ENCODE data around the gene NKX2-3.

The NKX2-3 gene

DNA sequence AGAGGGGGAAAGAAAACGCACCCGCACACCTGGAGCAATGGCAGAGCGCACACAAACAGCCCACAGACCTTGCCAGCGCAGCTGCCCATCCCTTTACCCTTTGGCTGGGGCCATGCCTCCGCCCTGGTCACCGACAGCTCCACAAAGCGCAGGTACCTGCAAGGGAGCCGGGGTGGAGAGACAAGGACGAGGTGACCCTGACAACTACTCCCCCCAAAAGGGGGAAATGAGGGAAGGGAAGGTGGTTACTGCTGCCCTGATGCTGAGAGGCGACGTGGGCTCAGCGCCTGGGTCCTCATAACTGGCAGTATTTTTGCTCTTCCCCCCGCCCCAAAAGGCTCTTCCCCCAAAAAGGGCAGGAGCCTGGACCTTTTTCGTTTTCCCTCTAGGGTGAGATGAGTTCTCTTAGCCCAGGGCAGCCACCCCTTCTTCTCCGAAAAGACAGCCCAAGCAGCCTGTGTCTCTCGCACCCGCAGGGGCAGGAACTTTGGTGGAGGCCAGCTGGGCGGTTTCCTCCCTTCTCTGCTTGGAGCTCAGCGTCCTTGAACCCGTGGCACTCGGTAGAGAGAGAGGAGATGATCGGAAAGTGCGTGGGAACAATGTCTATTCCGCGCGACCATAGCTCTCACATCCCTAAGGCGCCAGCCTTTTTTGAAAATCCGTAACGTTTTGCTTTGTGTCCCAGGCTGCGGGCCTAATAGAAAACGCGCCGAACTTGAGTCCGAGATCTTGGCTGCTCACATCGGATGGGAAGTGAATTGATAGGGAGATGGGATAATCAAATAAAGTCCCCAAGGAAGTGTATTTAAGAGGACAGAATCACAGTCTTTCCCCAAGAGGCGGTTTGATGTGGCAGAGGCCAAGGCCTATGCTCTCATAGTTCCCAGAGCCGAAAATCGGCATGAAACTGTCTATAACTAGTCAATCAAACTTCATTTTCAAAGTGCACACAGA is 1.0 kb downstream of the NKX2-3 start:
- peaks cover 1 to 59% (median 51%) of the 10 kb centered on the region in 5 donors for H3K4me1 ChIP-seq (ENCODE audit: control insufficient read depth in 5 of 5, insufficient read depth in 5 of 5, low read length in 5 of 5)
- no peak overlapping the region for H3K9ac ChIP-seq (ENCODE audit: low read length in 5 of 5)
- H3K36me3 ChIP-seq (ENCODE audit: control insufficient read depth in 5 of 5, insufficient read depth in 5 of 5, low read length in 5 of 5): no peaks in the 10 kb centered on the region
- peaks cover 77 to 94% (median 91%) of the 10 kb centered on the region in 5 donors for H3K27me3 ChIP-seq (ENCODE audit: control insufficient read depth in 5 of 5, insufficient read depth in 4 of 5, low read length in 5 of 5)
- peak overlapping the region in 1 of 5 donors; percentile 15 for H3K4me3 ChIP-seq (ENCODE audit: low read depth in 1 of 5, low read length in 5 of 5)
- H3K27ac ChIP-seq (ENCODE audit: low read depth, low read length): no peak overlapping the region
- peaks cover 0 to 6% (median 0%) of the 10 kb centered on the region in 5 donors for H3K9me3 ChIP-seq (ENCODE audit: control insufficient read depth in 5 of 5, low read length in 5 of 5)

DNA sequence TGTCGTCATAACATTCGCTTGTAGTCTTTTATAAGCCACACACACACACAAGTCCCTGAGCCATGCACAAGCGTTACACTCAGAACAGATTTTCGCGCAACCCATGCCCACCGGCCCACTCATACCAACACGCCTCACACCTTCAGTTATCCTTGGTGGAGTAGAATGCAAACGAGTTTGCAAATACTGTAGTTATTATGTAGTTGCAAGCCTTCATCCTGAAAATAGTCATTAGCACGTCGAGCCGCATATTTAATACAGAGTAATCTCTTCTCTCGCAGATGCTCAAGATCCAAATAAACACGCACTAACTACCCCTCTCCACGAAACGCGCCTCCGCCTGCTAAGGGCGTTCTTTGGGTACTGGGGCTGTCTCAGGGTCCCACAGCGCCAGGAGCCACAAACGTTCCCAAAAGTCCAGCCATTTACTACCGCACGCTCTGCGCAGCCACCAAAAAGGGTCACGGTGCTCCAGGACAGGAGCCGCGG is 1.8 kb downstream of the NKX2-3 start:
- peaks cover 77 to 96% (median 91%) of the 10 kb centered on the region in 5 donors for H3K27me3 ChIP-seq (ENCODE audit: control insufficient read depth in 5 of 5, insufficient read depth in 4 of 5, low read length in 5 of 5)
- H3K9ac ChIP-seq (ENCODE audit: low read length in 5 of 5): no peak overlapping the region
- H3K9me3 ChIP-seq (ENCODE audit: control insufficient read depth in 5 of 5, low read length in 5 of 5): peaks cover 0 to 6% (median 0%) of the 10 kb centered on the region in 5 donors
- peak overlapping the region; percentile 15 to 66 (median 50) for H3K4me3 ChIP-seq (ENCODE audit: low read depth in 1 of 5, low read length in 5 of 5)
- no peaks in the 10 kb centered on the region for H3K36me3 ChIP-seq (ENCODE audit: control insufficient read depth in 5 of 5, insufficient read depth in 5 of 5, low read length in 5 of 5)
- H3K4me1 ChIP-seq (ENCODE audit: control insufficient read depth in 5 of 5, insufficient read depth in 5 of 5, low read length in 5 of 5): peaks cover 1 to 59% (median 51%) of the 10 kb centered on the region in 5 donors
- H3K27ac ChIP-seq (ENCODE audit: low read depth, low read length): no peak overlapping the region

DNA sequence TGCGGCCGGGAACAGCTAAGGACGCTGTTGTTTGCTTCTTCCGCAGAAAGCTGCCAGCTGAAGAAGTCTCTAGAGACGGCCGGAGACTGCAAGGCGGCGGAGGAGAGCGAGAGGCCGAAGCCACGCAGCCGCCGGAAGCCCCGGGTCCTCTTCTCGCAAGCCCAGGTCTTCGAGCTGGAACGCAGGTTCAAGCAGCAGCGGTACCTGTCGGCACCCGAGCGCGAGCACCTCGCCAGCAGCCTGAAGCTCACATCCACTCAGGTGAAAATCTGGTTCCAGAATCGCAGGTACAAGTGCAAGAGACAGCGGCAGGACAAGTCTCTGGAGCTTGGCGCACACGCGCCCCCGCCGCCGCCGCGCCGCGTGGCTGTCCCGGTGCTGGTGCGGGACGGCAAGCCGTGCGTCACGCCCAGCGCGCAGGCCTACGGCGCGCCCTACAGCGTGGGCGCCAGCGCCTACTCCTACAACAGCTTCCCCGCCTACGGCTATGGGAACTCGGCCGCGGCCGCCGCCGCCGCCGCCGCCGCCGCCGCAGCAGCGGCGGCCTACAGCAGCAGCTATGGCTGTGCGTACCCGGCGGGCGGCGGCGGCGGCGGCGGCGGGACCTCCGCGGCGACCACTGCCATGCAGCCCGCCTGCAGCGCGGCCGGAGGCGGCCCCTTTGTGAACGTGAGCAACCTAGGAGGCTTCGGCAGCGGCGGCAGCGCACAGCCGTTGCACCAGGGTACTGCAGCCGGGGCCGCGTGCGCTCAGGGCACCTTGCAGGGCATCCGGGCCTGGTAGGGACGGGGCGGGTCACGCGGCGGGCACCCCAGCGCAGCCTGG is 2.4 kb downstream of the NKX2-3 start:
- peaks cover 1 to 59% (median 50%) of the 10 kb centered on the region in 5 donors for H3K4me1 ChIP-seq (ENCODE audit: control insufficient read depth in 5 of 5, insufficient read depth in 5 of 5, low read length in 5 of 5)
- no peak overlapping the region for H3K27ac ChIP-seq (ENCODE audit: low read depth, low read length)
- H3K9me3 ChIP-seq (ENCODE audit: control insufficient read depth in 5 of 5, low read length in 5 of 5): peaks cover 0 to 6% (median 0%) of the 10 kb centered on the region in 5 donors
- H3K4me3 ChIP-seq (ENCODE audit: low read depth in 1 of 5, low read length in 5 of 5): peak overlapping the region in 4 of 5 donors; percentile 44 to 66 (median 56)
- H3K9ac ChIP-seq (ENCODE audit: low read length in 5 of 5): no peak overlapping the region
- no peaks in the 10 kb centered on the region for H3K36me3 ChIP-seq (ENCODE audit: control insufficient read depth in 5 of 5, insufficient read depth in 5 of 5, low read length in 5 of 5)
- peaks cover 70 to 95% (median 89%) of the 10 kb centered on the region in 5 donors for H3K27me3 ChIP-seq (ENCODE audit: control insufficient read depth in 5 of 5, insufficient read depth in 4 of 5, low read length in 5 of 5)

DNA sequence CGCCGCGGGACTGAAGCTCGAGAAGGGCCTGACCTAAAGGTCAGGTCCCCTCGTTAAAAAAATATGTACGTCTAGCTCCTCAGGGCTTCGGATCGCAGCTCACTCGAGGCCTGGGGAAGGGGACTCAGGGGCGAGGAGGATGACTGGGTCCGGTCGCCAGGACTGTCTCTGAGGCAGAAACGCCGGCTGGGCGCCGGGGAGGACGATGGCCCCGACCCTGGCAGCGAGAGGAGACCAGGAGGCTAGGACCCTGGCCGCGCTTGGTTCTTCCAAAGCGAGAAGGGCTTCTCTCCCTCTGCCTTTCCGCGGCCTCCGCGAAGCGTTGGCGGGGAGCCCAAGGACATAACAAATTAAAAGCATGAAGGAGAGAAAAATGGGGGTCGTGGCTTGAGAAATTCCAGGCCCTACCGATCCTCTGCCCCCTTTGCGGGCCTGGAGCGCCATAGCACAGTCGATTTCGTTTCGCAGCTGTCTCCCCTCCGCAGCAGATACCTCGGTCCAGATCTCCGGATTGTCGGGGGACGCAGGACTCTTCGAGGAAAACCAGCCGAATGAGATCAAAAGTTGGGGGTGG is 3.1 kb downstream of the NKX2-3 start:
- H3K27me3 ChIP-seq (ENCODE audit: control insufficient read depth in 5 of 5, insufficient read depth in 4 of 5, low read length in 5 of 5): peaks cover 66 to 94% (median 88%) of the 10 kb centered on the region in 5 donors
- peaks cover 0 to 6% (median 0%) of the 10 kb centered on the region in 5 donors for H3K9me3 ChIP-seq (ENCODE audit: control insufficient read depth in 5 of 5, low read length in 5 of 5)
- H3K4me3 ChIP-seq (ENCODE audit: low read depth in 1 of 5, low read length in 5 of 5): peak overlapping the region in 4 of 5 donors; percentile 22 to 66 (median 33)
- H3K27ac ChIP-seq (ENCODE audit: low read depth, low read length): no peak overlapping the region
- no peak overlapping the region for H3K9ac ChIP-seq (ENCODE audit: low read length in 5 of 5)
- H3K4me1 ChIP-seq (ENCODE audit: control insufficient read depth in 5 of 5, insufficient read depth in 5 of 5, low read length in 5 of 5): peaks cover 1 to 57% (median 48%) of the 10 kb centered on the region in 5 donors
- H3K36me3 ChIP-seq (ENCODE audit: control insufficient read depth in 5 of 5, insufficient read depth in 5 of 5, low read length in 5 of 5): no peaks in the 10 kb centered on the region

DNA sequence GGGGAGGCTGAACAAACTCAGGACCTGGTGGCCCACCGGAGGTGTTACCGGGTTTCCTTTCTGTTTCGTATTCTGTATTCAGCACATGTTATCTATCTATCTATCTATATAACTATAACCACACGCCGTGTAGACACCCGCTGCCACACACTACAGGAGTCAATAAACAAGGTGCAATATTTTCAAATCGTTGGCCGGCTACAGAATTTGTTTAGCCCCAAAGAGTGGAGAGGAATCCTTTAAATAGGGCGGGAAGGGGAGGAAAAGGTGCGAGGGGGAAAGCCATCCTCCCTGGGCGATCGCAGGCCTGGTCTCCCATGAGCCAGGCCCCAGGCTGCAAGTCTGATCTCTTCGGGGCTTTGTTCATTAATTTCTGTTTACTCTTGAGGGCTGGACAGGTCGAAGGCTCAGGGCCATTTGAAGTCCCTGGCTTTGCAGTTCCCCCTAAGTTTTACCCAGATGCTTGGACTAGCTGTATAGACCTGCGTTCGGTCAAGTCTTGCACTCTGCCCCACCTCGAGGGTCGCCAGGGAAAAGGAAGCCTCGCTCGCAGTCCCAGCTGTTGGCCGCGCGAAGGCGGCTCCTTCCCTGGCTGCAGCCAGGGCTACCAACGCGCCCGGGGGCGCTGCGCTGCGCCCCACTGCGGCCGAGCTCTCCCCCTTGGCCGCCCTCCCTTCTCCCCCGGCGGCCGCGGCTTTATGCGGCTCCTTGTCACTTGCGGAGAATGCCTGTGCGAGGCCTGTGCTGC is 3.8 kb downstream of the NKX2-3 start:
- Histone ChIP-seq H3K27me3 (ENCODE audit: control insufficient read depth in 5 of 5, insufficient read depth in 4 of 5, low read length in 5 of 5) (peaks cover 66 to 94% (median 88%) of the 10 kb centered on the region in 5 donors), H3K9ac (ENCODE audit: low read length in 5 of 5) (no peak overlapping the region), H3K36me3 (ENCODE audit: control insufficient read depth in 5 of 5, insufficient read depth in 5 of 5, low read length in 5 of 5) (no peaks in the 10 kb centered on the region), H3K27ac (ENCODE audit: low read depth, low read length) (no peak overlapping the region), H3K4me1 (ENCODE audit: control insufficient read depth in 5 of 5, insufficient read depth in 5 of 5, low read length in 5 of 5) (peaks cover 1 to 53% (median 44%) of the 10 kb centered on the region in 5 donors), H3K4me3 (ENCODE audit: low read depth in 1 of 5, low read length in 5 of 5) (peak overlapping the region; percentile 22 to 66 (median 44)), H3K9me3 (ENCODE audit: control insufficient read depth in 5 of 5, low read length in 5 of 5) (peaks cover 0 to 6% (median 0%) of the 10 kb centered on the region in 5 donors)

DNA sequence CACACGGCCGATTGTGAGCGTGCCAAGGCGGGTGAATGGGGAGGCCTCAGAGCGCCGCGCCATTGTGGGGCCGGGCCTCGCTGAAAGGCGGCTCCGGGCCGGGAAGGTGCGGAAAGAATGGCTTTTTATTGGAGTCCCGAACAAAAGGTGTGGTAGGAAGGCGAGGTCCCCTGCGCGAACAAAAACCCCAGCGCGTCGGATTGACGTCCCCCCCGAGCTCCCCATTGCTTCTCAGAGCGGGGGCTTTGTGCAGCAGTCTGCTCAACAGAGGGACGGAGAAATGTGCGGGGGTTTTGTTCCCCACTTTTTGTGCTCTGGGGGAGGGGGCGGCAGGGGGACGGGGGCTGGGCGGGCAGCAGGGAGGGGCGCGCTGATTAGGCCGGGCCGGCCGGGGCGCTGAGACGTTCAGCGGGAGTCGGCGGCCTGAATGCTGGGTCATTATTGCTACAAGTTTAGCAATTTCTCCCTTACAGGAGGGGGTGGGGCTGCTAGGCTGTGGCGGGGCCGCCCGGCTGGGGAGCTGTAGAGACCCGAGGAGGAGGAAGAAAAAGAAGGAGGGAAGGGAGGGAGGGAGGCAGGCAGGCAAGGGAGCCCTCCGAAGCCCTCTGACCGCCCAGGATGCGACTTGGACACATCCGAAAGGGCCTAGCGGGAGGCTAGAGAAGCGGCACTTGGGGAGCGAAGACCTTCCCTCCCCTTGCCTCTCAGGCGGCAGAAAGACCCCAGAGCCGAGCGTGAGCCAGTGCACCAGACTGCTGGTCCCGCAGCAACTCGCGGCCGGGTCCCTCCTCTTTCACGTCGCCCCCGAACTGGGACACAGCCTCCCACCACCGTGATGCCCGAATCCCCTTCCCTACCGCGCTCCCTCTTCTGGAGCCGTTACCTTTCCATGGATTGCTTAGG is 4.6 kb downstream of the NKX2-3 start:
- H3K4me3 ChIP-seq (ENCODE audit: low read depth in 1 of 5, low read length in 5 of 5): peak overlapping the region in 3 of 5 donors; percentile 44 to 66 (median 54)
- peaks cover 1 to 49% (median 41%) of the 10 kb centered on the region in 5 donors for H3K4me1 ChIP-seq (ENCODE audit: control insufficient read depth in 5 of 5, insufficient read depth in 5 of 5, low read length in 5 of 5)
- no peak overlapping the region for H3K27ac ChIP-seq (ENCODE audit: low read depth, low read length)
- no peaks in the 10 kb centered on the region for H3K36me3 ChIP-seq (ENCODE audit: control insufficient read depth in 5 of 5, insufficient read depth in 5 of 5, low read length in 5 of 5)
- H3K9ac ChIP-seq (ENCODE audit: low read length in 5 of 5): no peak overlapping the region
- peaks cover 62 to 92% (median 83%) of the 10 kb centered on the region in 5 donors for H3K27me3 ChIP-seq (ENCODE audit: control insufficient read depth in 5 of 5, insufficient read depth in 4 of 5, low read length in 5 of 5)
- H3K9me3 ChIP-seq (ENCODE audit: control insufficient read depth in 5 of 5, low read length in 5 of 5): peaks cover 0 to 6% (median 0%) of the 10 kb centered on the region in 5 donors

DNA sequence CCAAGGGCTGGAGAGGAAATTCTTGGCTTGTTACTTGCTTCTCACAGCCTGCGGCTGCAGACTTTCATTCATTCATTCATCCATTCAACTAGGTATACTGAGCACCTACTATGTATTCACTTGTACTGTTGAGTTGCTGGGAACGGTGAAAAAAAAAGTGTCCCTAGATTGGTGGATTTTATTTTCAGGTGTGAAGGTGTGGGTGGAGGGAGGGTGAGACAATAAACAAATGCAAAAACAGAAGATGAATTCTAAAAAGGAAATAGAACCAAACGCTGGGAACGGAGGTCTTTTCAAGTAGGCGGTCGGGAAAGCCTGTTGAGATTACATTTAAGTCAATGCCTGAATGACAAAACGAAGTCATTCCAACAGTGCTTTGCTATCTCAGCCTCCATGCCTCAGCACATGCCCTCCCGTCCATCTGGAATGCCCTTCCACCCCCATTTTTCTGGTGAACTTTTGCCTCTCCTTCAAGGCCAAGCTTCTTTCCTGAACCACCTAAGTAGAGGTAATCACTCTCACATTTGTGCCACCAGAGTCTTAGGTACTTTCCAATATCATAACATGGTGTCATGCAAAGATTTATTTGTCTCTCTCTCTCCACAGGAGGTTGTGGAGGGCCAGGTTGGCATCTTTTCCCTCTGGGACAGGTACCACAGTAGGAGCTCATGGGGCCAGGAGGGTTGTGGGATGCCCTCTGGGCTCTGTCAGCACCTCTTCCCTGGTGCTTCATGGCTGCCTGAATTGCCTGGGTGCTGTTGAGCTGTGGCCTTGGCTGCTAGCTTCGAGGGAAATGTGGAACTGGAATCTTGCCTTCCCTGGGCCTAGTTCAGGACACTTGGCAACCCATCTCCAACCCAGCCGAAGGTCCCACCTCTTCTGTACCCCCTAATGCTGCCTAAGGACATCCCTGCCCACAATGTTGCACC is 5.5 kb downstream of the NKX2-3 start:
- Histone ChIP-seq H3K9ac (ENCODE audit: low read length in 5 of 5) (no peak overlapping the region), H3K4me3 (ENCODE audit: low read depth in 1 of 5, low read length in 5 of 5) (no peak overlapping the region), H3K27me3 (ENCODE audit: control insufficient read depth in 5 of 5, insufficient read depth in 4 of 5, low read length in 5 of 5) (peaks cover 59 to 91% (median 81%) of the 10 kb centered on the region in 5 donors), H3K36me3 (ENCODE audit: control insufficient read depth in 5 of 5, insufficient read depth in 5 of 5, low read length in 5 of 5) (no peaks in the 10 kb centered on the region), H3K4me1 (ENCODE audit: control insufficient read depth in 5 of 5, insufficient read depth in 5 of 5, low read length in 5 of 5) (peaks cover 0 to 40% (median 34%) of the 10 kb centered on the region in 5 donors), H3K27ac (ENCODE audit: low read depth, low read length) (no peak overlapping the region), H3K9me3 (ENCODE audit: control insufficient read depth in 5 of 5, low read length in 5 of 5) (peaks cover 0 to 4% (median 0%) of the 10 kb centered on the region in 5 donors)

DNA sequence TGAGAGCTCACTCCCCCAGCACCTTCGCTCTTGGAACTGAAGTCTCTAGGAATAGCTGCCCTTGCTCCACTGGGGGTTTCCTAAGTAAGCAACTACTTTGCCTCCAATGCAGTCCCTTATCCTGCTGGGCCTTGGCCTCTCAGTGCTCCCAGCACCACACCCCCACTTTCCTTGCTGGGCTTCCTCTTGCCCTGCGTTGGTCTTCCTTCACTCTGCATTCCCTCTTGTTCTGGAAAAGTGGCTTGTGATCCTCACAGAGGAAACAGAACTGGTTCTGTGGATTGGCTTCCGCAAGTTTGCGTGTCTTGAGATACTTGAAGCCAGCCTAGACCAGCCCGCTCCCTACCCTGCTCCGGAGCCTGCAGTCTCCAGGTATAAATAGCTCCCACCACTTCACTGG is 6.4 kb downstream of the NKX2-3 start:
- peaks cover 0 to 37% (median 34%) of the 10 kb centered on the region in 5 donors for H3K4me1 ChIP-seq (ENCODE audit: control insufficient read depth in 5 of 5, insufficient read depth in 5 of 5, low read length in 5 of 5)
- no peak overlapping the region for H3K9ac ChIP-seq (ENCODE audit: low read length in 5 of 5)
- H3K4me3 ChIP-seq (ENCODE audit: low read depth in 1 of 5, low read length in 5 of 5): no peak overlapping the region
- no peaks in the 10 kb centered on the region for H3K9me3 ChIP-seq (ENCODE audit: control insufficient read depth in 5 of 5, low read length in 5 of 5)
- no peaks in the 10 kb centered on the region for H3K36me3 ChIP-seq (ENCODE audit: control insufficient read depth in 5 of 5, insufficient read depth in 5 of 5, low read length in 5 of 5)
- peaks cover 51 to 87% (median 76%) of the 10 kb centered on the region in 5 donors for H3K27me3 ChIP-seq (ENCODE audit: control insufficient read depth in 5 of 5, insufficient read depth in 4 of 5, low read length in 5 of 5)
- H3K27ac ChIP-seq (ENCODE audit: low read depth, low read length): no peak overlapping the region
